ENCODE measurements around the gene COL9A1.

DNA sequence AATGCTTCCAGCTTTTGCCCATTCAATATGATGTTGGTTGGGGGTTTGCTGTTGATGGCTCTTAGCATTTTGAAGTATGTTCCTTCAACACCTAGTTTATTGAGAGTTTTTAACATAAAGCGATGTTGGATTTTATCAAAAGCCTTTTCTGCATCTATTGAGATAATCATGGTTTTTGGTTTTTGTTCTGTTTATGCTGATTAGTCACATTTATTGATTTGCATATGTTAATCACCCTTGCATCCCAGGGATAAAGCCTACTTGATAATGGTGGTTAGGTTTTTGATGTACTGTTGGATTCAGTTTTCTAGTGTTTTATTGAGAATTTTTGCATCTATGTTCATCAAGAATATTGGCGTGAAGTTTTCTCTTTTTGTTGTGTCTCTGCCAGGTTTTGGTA, 40.4 kb upstream of the COL9A1 start:
- TF ChIP-seq, protein P1, sequence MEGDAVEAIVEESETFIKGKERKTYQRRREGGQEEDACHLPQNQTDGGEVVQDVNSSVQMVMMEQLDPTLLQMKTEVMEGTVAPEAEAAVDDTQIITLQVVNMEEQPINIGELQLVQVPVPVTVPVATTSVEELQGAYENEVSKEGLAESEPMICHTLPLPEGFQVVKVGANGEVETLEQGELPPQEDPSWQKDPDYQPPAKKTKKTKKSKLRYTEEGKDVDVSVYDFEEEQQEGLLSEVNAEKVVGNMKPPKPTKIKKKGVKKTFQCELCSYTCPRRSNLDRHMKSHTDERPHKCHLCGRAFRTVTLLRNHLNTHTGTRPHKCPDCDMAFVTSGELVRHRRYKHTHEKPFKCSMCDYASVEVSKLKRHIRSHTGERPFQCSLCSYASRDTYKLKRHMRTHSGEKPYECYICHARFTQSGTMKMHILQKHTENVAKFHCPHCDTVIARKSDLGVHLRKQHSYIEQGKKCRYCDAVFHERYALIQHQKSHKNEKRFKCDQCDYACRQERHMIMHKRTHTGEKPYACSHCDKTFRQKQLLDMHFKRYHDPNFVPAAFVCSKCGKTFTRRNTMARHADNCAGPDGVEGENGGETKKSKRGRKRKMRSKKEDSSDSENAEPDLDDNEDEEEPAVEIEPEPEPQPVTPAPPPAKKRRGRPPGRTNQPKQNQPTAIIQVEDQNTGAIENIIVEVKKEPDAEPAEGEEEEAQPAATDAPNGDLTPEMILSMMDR (IDR thresholded peaks at IDR 0.05; ENCODE audit: borderline replicate concordance, extremely low read depth, low read length, poor library complexity, severe bottlenecking), result no peak
- TF ChIP-seq EZH2 (IDR thresholded peaks at IDR 0.05; ENCODE audit: borderline replicate concordance, low read depth, low read length, severe bottlenecking), result no peak
